Testis (tissue), 3 donors: Measurements from ENCODE around the gene RHOBTB3. TPM values are rescaled to one million over a fixed set of nuclear protein-coding genes. Genes with fewer than 3 reads are reported as not detected.

Experiments
- DNase-seq: peaks from one replicate; pipeline ENCODE4 v3.0.0-alpha.2; 2019
- H3K27ac ChIP-seq, 2 donors: fragments of 200-600 bp; sonication (generic); one replicate each; pipeline ENCODE4 v1.5.1; 2019
- H3K27me3 ChIP-seq: fragments of 200-600 bp; sonication (generic); one replicate; pipeline ENCODE4 v1.5.1; 2019
- H3K36me3 ChIP-seq: fragments of 200-600 bp; sonication (generic); one replicate; pipeline ENCODE4 v1.5.1; 2017; ENCODE audit warnings: low read depth; ENCODE audit errors: missing control alignments
- H3K4me1 ChIP-seq: fragments of 200-600 bp; sonication (generic); one replicate; pipeline ENCODE4 v1.5.1; 2019
- H3K4me3 ChIP-seq, 2 donors: fragments of 200-600 bp; sonication (generic); one replicate each; pipeline ENCODE4 v1.5.1; 2017 to 2019
- H3K9me3 ChIP-seq: fragments of 200-600 bp; sonication (generic); one replicate; pipeline ENCODE4 v1.5.1; 2017
- CTCF ChIP-seq, 3 experiments: fragments of 450-650 bp in 2 of 3; fragments of 200-600 bp in 1 of 3; sonication (generic) in 1 of 3; IDR thresholded peaks; one replicate each; pipeline ENCODE4 v1.5.1; 2016 to 2019; ENCODE audit warnings: antibody characterized with exemption in 3 of 3, mild to moderate bottlenecking in 2 of 3, moderate library complexity in 1 of 3
- POLR2A ChIP-seq: fragments of 450-650 bp; IDR thresholded peaks from one replicate; pipeline ENCODE4 v1.6.1; 2017; ENCODE audit warnings: antibody characterized with exemption, mild to moderate bottlenecking, moderate library complexity
- WGBS, 2 donors: methylation state at CpG; one replicate each; pipeline ENCODE4 v1.1.5; 2018; 5-methylcytosine and 5-hydroxymethylcytosine counted together
- intact Hi-C: fragments of 100-400 bp; cut with DNase I; formaldehyde crosslinking; loops from one replicate; pipeline ENCODE4 v1.15.1; 2023; ENCODE audit warnings: low total_unique reads
- polyA plus RNA-seq: library from polyadenylated mRNA; stranded (reverse); fragments of 350-450 nt; fragmentation: Illumina TruSeq; extraction: RNeasy Lipid Tissue Mini Kit (QIAGEN cat#74804); gene quantifications from one replicate; pipeline ENCODE4 v1.2.3, GENCODE V29; 2014; ENCODE audit warnings: low read depth, low replicate concordance; ENCODE audit not compliant: insufficient read depth
- total RNA-seq, 2 donors: library from RNA; depleted of rRNA; stranded (reverse); fragments of >200 nt; gene quantifications; one replicate each; pipeline ENCODE4 v1.2.3, GENCODE V29; 2016

The RHOBTB3 gene
- total and polyA plus RNA-seq, 3 donors from 2014 or later: 44.1 to 190 (median 163) TPM

- Histone ChIP-seq H3K27me3 (no peaks in the 10 kb centered on the region), H3K4me3 (no peak overlapping the region), H3K9me3 (no peaks in the 10 kb centered on the region), H3K36me3 (no peaks in the 10 kb centered on the region), H3K4me1 (peaks cover 76% of the 10 kb centered on the region), H3K27ac (peak overlapping the region in 1 of 2 donors; percentile 28)
- no peak for TF ChIP-seq CTCF (IDR thresholded peaks at IDR 0.05)
- no peak for TF ChIP-seq POLR2A
- 59 to 63% methylated on average over 5 of the region's 5 CpGs for WGBS, 2 donors
- no peak for DNase-seq
- intact Hi-C loops: no loop called here
These were observed 5.9 kb upstream of the RHOBTB3 start for GRCh38 chr5:95725071-95725820.

- intact Hi-C loops: no loop called here
- DNase-seq: no peak
- no peaks in the 10 kb centered on the region for H3K27me3 ChIP-seq
- TF ChIP-seq POLR2A (no peak), CTCF (IDR thresholded peaks at IDR 0.05) (no peak)
- peak overlapping the region; percentile 40 to 99 for H3K27ac ChIP-seq
- 43 to 48% methylated on average over 4 of the region's 4 CpGs for WGBS, 2 donors
- H3K9me3 ChIP-seq: no peaks in the 10 kb centered on the region
- no peak overlapping the region for H3K4me3 ChIP-seq
- H3K4me1 ChIP-seq: peaks cover 70% of the 10 kb centered on the region
- no peaks in the 10 kb centered on the region for H3K36me3 ChIP-seq
These were observed 5.0 kb upstream of the RHOBTB3 start for GRCh38 chr5:95725937-95726810.

DNA sequence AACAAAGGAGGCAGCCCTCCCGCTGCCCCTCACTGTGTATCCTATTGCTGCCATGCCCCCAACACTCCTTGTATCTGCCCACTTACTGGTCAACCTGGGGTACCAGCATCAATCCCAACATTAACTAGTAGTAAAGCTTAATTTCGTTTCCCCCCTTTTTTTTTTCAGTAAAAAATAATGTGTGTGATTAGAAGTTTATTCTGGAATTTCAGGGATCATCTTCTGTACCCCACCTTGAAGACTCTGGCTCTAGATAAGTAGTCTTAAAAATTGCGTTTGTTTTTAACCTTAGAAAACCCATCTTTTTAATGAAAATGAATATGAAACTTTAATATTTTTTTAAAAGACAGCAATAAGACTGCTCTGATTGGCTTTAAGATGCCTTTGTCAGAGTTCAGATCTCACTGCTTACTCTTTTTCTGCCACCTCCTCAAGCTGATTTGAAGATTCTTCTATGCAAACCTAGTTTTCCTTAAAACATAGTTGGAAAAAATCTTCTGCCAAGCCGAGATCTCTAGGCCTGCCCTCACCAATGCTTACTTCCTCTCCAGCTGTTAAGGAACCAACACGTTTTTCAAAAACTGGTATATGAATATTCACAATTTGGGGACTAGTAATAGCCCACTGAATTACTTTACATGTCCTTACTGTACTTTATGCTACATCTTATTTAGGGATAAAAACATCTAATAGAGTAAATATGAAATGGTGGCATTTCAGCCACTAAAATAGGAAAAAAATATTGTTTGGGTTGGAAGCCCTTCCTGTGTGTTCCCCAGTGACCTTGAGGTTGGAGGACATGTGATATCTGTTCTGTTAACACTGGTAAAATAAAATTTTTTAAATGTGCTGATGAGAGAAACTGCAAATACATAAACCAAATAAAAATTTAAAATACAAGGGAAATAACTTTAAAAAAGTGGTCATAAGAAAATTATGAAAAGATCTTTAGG is 4.0 kb upstream of the RHOBTB3 start:
- no peak overlapping the region for H3K4me3 ChIP-seq
- H3K4me1 ChIP-seq: peaks cover 61% of the 10 kb centered on the region
- H3K27ac ChIP-seq: peak overlapping the region; percentile 40 to 99
- H3K36me3 ChIP-seq: no peaks in the 10 kb centered on the region
- WGBS, 2 donors: 45% methylated on average over 5 of the region's 5 CpGs
- TF ChIP-seq POLR2A (no peak), CTCF (IDR thresholded peaks at IDR 0.05) (no peak)
- no peak for DNase-seq
- H3K27me3 ChIP-seq: no peaks in the 10 kb centered on the region
- intact Hi-C loops: no loop called here
- H3K9me3 ChIP-seq: no peaks in the 10 kb centered on the region

GRCh38 chr5:95727764-95728191 is 3.4 kb upstream of the RHOBTB3 start:
- peaks cover 56% of the 10 kb centered on the region for H3K4me1 ChIP-seq
- no peak for DNase-seq
- intact Hi-C loops: no loop called here

More at GRCh38 chr5:95727764-95728191, 3.4 kb upstream of the RHOBTB3 start:
- no peaks in the 10 kb centered on the region for H3K27me3 ChIP-seq
- WGBS, 2 donors: 42 to 68% methylated on average over 2 of the region's 2 CpGs
- H3K27ac ChIP-seq: peak overlapping the region; percentile 22 to 99
- H3K9me3 ChIP-seq: no peaks in the 10 kb centered on the region
- TF ChIP-seq CTCF (IDR thresholded peaks at IDR 0.05) (no peak), POLR2A (no peak)
- H3K4me3 ChIP-seq: no peak overlapping the region
- H3K36me3 ChIP-seq: no peaks in the 10 kb centered on the region
